ENCODE data around the gene SLC39A11.
"Not testable (repeated sequence)": the region's sequence is repeated elsewhere in the genome, so short reads cannot be mapped to it uniquely, and the experiment has no call there.

The SLC39A11 gene

DNA sequence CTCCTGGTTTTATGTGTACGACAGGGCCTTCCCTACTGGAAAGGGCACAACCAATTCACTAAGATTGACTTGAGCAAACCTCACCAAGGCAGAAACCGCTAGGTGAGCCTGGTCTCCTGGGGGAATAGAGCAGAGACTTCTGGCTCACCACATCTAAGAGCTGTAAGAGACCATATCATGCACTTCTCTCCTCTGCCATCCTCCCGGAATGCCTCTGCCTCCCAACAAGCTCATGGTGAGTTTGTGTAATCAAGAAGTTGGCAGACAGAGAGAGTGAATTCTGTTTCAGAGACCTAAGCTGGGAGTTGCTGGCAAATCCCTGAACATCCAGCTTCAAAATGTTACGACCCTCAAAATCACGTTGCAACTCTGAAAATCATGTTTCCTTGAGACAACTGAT is 154.8 kb downstream of the SLC39A11 start:
- TF ChIP-seq, protein P1, sequence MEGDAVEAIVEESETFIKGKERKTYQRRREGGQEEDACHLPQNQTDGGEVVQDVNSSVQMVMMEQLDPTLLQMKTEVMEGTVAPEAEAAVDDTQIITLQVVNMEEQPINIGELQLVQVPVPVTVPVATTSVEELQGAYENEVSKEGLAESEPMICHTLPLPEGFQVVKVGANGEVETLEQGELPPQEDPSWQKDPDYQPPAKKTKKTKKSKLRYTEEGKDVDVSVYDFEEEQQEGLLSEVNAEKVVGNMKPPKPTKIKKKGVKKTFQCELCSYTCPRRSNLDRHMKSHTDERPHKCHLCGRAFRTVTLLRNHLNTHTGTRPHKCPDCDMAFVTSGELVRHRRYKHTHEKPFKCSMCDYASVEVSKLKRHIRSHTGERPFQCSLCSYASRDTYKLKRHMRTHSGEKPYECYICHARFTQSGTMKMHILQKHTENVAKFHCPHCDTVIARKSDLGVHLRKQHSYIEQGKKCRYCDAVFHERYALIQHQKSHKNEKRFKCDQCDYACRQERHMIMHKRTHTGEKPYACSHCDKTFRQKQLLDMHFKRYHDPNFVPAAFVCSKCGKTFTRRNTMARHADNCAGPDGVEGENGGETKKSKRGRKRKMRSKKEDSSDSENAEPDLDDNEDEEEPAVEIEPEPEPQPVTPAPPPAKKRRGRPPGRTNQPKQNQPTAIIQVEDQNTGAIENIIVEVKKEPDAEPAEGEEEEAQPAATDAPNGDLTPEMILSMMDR (IDR thresholded peaks at IDR 0.05; ENCODE audit: extremely low read depth, insufficient read depth, missing control alignments), result no peak
- no peak for DNase-seq (ENCODE audit: low spot score)
- in situ Hi-C loops (cut with MboI; ENCODE audit: low pct_unique_long_range_greater_than_20kb, low sequenced_read_pairs, unreplicated experiment), result no loop called here

DNA sequence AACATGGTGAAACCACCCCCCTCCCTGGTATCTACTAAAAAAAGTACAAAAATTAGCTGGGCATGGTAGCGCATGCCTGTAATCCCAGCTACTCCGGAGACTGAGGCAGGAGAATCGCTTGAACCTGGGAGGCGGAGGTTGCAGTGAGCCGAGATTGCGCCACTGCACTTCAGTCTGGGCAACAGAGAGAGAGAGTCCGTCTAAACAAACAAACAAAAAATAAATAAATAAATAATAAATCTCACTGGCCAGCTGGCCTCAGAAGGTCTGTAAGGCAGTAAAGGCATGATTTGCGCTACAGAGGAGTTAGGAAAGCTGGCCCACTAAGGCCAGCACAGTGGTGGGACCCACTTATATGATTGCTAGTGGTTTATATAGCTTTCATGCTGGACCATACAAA is 155.2 kb downstream of the SLC39A11 start:
- DNase-seq (ENCODE audit: low spot score); in situ Hi-C loops (cut with MboI; ENCODE audit: low pct_unique_long_range_greater_than_20kb, low sequenced_read_pairs, unreplicated experiment): not testable (repeated sequence)

DNA sequence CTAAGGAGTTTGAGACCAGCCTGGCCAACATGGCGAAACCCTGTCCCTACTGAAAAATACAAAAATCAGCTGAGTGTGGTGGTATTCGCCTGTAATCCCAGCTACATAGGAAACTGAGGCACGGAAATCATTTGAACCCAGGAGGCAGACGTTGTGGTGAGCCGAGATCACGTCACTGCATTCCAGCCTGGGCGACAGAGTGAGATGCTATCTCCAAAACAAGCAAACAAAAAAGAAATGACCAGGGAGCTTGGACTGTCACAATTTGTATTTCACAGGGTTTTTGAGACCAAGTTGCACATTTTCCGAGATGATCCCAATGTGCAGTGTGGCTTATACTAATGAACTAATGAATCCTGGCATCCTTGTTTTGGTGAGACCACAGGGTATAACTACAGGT is 156.5 kb downstream of the SLC39A11 start:
- DNase-seq (ENCODE audit: low spot score), result no peak
- TF ChIP-seq, protein P1 (IDR thresholded peaks at IDR 0.05; ENCODE audit: extremely low read depth, insufficient read depth, missing control alignments), result no peak
- in situ Hi-C loops (cut with MboI; ENCODE audit: low pct_unique_long_range_greater_than_20kb, low sequenced_read_pairs, unreplicated experiment), result no loop called here

DNA sequence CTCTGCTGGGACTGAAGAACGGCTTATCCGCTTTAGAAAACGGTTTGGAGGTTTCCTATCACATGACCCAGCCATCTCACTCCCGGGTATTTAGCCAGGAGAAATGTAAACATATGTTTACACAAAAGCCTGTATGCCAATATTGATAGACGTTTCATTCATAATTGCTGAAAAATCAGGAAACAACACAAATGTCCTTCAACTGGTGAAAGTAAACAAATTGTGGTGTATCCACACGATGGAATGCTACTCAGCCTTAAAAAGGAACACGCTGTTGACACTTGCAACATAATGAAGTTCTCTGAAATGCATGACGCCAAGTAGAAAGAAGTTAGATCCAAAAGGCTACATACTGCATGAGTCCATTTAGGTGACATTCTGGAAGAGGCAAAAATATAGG is 157.6 kb downstream of the SLC39A11 start:
- in situ Hi-C loops (cut with MboI; ENCODE audit: low pct_unique_long_range_greater_than_20kb, low sequenced_read_pairs, unreplicated experiment), result no loop called here
- no peak for DNase-seq (ENCODE audit: low spot score)
- TF ChIP-seq, protein P1 (IDR thresholded peaks at IDR 0.05; ENCODE audit: extremely low read depth, insufficient read depth, missing control alignments), result no peak

DNA sequence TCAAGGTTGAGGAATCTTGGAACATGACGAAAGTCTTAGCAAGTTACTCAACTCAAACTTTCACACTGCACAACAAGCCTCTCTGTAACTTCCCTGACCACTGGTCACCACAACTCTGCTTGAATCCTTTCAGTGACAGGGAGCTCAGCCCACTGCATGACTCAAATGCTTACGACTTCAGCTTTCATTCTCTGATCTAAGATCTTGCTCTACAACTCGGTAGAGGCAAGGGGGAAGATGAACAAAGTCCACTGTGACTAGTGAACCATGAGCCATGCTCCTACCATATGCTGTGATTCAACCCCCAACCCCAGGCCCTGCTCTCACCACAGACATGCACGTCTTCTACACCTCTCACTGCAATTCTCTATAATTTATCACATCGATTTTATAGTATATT is 160.9 kb downstream of the SLC39A11 start:
- in situ Hi-C loops (cut with MboI; ENCODE audit: low pct_unique_long_range_greater_than_20kb, low sequenced_read_pairs, unreplicated experiment), result no loop called here
- DNase-seq (ENCODE audit: low spot score), result peak; percentile 38
- TF ChIP-seq, protein P1 (IDR thresholded peaks at IDR 0.05; ENCODE audit: extremely low read depth, insufficient read depth, missing control alignments), result no peak

DNA sequence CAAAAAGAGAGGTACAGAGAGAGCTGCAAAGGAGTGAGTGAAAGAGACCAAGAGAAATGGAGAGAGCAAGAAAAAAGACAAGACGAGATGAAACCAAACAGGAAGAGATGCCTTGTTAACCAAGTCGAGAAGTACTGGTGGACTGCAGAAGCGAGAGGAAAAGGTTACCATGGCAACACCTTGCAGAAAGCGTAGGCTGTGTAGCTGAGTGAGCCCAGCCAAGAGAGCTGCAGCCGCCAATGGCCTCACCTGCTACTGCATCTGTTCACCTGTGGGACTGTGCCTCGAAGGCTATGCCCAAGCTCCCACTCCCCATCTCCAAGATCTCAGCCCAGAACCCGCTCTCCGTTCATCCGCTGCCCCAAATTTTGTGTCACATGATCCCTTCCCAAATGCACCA is 161.3 kb downstream of the SLC39A11 start:
- no peak for DNase-seq (ENCODE audit: low spot score)
- in situ Hi-C loops (cut with MboI; ENCODE audit: low pct_unique_long_range_greater_than_20kb, low sequenced_read_pairs, unreplicated experiment), result no loop called here
- TF ChIP-seq, protein P1 (IDR thresholded peaks at IDR 0.05; ENCODE audit: extremely low read depth, insufficient read depth, missing control alignments), result no peak

DNA sequence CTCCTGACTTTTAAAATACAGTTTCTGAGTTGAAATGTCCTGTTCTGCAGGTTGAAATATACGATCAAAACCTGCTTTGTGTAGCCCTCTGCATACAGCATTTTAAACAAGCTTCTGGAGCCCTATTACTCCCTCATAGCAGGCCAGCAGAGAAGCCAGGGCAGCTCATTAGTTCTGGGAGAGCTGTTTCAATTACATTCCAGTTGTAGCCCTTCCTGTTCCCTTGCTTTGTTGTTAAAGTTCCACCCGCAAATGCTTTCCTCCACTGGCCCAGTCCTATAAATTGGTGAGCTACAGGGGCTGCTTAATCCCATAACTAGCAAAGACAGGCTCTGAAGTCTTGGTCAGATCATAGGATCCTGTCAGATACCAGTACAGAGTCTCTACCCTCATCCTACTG is 162.5 kb downstream of the SLC39A11 start:
- in situ Hi-C loops (cut with MboI; ENCODE audit: low pct_unique_long_range_greater_than_20kb, low sequenced_read_pairs, unreplicated experiment), result no loop called here
- DNase-seq (ENCODE audit: low spot score), result no peak
- TF ChIP-seq, protein P1 (IDR thresholded peaks at IDR 0.05; ENCODE audit: extremely low read depth, insufficient read depth, missing control alignments), result no peak
